ENCODE measurements around the gene OSR1.
"Not testable (repeated sequence)": the region's sequence is repeated elsewhere in the genome, so short reads cannot be mapped to it uniquely, and the experiment has no call there.

The OSR1 gene

GRCh38 chr2:19331450-19331849 lies 27.0 kb downstream of the OSR1 start:
- DNase-seq (ENCODE audit: low read depth): no peak

- DNase-seq (ENCODE audit: low read depth): no peak
Observed at GRCh38 chr2:19330436-19330835, 28.0 kb downstream of the OSR1 start.

DNA sequence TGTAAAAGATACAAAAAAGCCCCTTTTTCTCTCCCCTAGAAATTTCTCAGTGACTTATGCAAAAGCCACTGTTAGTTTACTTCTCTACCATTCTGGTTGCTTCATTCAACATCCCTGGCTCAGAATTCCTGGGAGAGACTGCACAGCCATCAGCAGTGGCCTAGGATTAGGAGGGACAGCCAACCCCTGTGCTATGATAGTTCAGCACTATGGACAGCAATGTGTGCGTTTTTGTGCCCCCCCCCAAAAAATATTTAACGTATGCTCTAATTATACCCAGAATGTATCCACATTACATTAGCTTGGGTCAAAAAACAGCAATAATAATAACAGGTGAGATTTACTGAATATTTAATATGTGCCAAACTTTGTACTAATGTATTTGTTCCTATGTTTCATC lies 29.0 kb downstream of the OSR1 start:
- DNase-seq (ENCODE audit: low read depth): no peak

GRCh38 chr2:19327496-19327895 lies 30.9 kb downstream of the OSR1 start:
- DNase-seq (ENCODE audit: low read depth): no peak

- DNase-seq (ENCODE audit: low read depth): peak; percentile 13
Observed at GRCh38 chr2:19321946-19322345, 36.5 kb downstream of the OSR1 start.

DNA sequence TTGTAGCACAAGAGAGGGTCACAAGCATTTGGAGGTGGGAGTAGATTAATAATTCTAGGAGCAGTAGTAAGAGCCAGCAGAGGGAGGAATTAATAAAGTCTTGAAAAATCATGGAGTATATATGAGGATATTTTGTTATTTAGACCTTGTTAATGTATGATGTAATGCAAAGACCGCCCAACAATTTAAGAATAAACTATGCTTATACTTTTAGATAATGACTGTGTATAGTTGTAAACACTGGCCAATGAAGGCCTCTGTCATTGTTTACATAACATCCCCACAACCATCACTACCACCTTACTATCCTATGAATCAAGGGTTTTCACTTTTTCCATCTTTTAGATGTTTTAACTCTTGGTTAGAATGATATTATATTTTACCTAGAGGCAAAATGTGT lies 37.6 kb downstream of the OSR1 start:
- DNase-seq (ENCODE audit: low read depth): no peak

GRCh38 chr2:19319698-19320097 lies 38.7 kb downstream of the OSR1 start:
- DNase-seq (ENCODE audit: low read depth): no peak

- no peak for DNase-seq (ENCODE audit: low read depth)
Observed at GRCh38 chr2:19319064-19319463, 39.4 kb downstream of the OSR1 start.

- DNase-seq (ENCODE audit: low read depth): no peak
Observed at GRCh38 chr2:19313553-19313952, 44.9 kb downstream of the OSR1 start.

GRCh38 chr2:19312949-19313348 lies 45.5 kb downstream of the OSR1 start:
- DNase-seq (ENCODE audit: low read depth): peak; percentile 5

DNA sequence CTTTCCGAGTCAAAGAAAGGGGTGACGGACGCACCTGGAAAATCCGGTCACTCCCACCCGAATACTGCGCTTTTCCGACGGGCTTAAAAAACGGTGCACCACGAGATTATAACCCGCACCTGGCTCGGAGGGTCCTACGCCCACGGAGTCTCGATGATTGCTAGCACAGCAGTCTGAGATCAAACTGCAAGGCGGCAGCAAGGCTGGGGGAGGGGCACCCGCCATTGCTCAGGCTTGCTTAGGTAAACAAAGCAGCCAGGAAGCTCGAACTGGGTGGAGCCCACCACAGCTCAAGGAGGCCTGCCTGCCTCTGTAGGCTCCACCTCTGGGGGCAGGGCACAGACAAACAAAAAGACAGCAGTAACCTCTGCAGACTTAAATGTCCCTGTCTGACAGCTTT lies 52.4 kb downstream of the OSR1 start:
- not testable (repeated sequence) for DNase-seq (ENCODE audit: low read depth)

DNA sequence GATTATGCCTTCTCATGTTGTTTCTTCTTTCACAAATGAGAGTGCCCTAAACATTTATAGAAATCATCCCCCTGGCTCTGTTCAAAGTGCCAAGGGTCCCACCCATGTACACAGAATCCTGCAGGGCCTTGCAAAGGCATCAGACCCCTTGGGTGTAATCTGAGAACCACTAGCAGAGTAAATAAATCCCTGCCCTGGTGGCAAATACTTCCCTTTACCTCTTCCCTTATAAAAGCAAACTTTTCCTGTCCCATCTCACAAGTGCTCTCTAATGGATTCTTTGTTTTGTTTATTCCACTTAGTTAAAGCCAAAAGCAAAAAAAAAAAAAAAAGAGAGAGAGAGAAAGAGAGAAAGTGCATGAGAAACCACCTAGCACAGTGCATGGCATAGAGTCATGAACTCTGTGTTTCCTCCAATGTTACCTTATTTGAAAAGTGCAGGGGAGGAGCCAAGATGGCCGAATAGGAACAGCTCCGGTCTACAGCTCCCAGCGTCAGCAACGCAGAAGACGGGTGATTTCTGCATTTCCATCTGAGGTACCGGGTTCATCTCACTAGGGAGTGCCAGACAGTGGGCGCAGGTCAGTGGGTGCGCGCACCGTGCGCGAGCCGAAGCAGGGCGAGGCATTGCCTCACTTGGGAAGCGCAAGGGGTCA lies 52.9 kb downstream of the OSR1 start:
- not testable (repeated sequence) for DNase-seq (ENCODE audit: low read depth)

DNA sequence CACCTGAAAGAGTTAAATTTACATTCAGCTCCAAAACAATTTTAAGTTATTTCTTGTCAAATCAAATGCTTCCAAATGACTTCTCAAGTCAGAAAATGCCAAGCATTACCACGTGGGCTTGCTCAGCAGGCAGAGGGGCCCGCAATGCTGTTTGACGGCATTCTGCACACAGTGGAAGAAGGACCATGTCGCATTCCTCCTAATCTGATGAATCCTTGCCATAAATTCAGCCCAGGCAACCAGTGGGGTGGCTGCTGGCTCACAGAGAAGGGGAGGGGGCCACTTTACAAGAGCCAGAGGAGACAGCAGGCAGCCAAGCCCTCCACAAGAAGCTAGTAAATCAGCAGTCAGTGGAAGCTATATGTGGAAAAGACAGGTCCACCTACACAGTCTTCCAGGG lies 56.7 kb downstream of the OSR1 start:
- no peak for DNase-seq (ENCODE audit: low read depth)

All from non-pigmented ciliary epithelial cell (primary cell).